Liver (tissue), 9 donors: ENCODE results near the gene KRT1. TPM values are rescaled to one million over a fixed set of nuclear protein-coding genes. Genes with fewer than 3 reads are reported as not detected.

Experiments
- DNase-seq: peaks from one replicate; pipeline ENCODE4 v3.0.0-alpha.2; 2017; ENCODE audit warnings: low spot score
- H3K27ac ChIP-seq, 2 donors: one replicate each; pipeline ENCODE4 v1.7.0; 2013; ENCODE audit warnings: inconsistent platforms in 2 of 2, low read length in 2 of 2, control low read depth in 1 of 2, low read depth in 1 of 2, mild to moderate bottlenecking in 1 of 2
- H3K27me3 ChIP-seq, 4 donors: one replicate each; pipeline versions ENCODE4 v1.6.1 to v1.7.0; 2013; ENCODE audit warnings: low read length in 3 of 4, inconsistent platforms in 1 of 4, mild to moderate bottlenecking in 1 of 4, moderate library complexity in 1 of 4; ENCODE audit not compliant: control insufficient read depth in 4 of 4, insufficient read depth in 4 of 4
- H3K36me3 ChIP-seq, 4 donors: one replicate each; pipeline versions ENCODE4 v1.6.1 to v1.7.0; 2013; ENCODE audit warnings: low read length in 3 of 4, mild to moderate bottlenecking in 3 of 4, low read depth in 1 of 4, moderate library complexity in 1 of 4; ENCODE audit not compliant: control insufficient read depth in 4 of 4, insufficient read depth in 3 of 4
- H3K4me1 ChIP-seq, 4 donors: one replicate each; pipeline versions ENCODE4 v1.6.1 to v1.7.0; 2013; ENCODE audit warnings: low read length in 3 of 4, mild to moderate bottlenecking in 3 of 4, moderate library complexity in 1 of 4; ENCODE audit not compliant: control insufficient read depth in 4 of 4, insufficient read depth in 4 of 4
- H3K4me3 ChIP-seq, 3 donors: one replicate each; pipeline versions ENCODE4 v1.6.1 to v1.7.0; 2013; ENCODE audit warnings: low read length in 3 of 3, control low read depth in 1 of 3, low read depth in 1 of 3, mild to moderate bottlenecking in 1 of 3
- H3K9ac ChIP-seq, 2 donors: one replicate each; pipeline ENCODE4 v1.7.0; 2013; ENCODE audit warnings: low read length in 2 of 2, mild to moderate bottlenecking in 2 of 2, moderate library complexity in 2 of 2, control low read depth in 1 of 2, low read depth in 1 of 2
- H3K9me3 ChIP-seq, 4 donors: one replicate each; pipeline versions ENCODE4 v1.6.1 to v1.7.0; 2013; ENCODE audit warnings: low read length in 3 of 4; ENCODE audit not compliant: control insufficient read depth in 4 of 4
- FOXA1 ChIP-seq: IDR thresholded peaks from 2 replicates; pipeline ENCODE4 v1.6.1; 2016; ENCODE audit warnings: antibody characterized with exemption
- FOXA2 ChIP-seq: IDR thresholded peaks from 2 replicates; pipeline ENCODE4 v1.6.1; 2016; ENCODE audit warnings: antibody characterized with exemption
- GABPA ChIP-seq, 2 donors: IDR thresholded peaks in 1 of 2; conservative IDR thresholded peaks in 1 of 2; 2 replicates each; pipeline ENCODE4 v1.6.1; 2016; ENCODE audit warnings: antibody characterized with exemption in 2 of 2, mild to moderate bottlenecking in 1 of 2, moderate library complexity in 1 of 2
- HNF4A ChIP-seq, 2 donors: conservative IDR thresholded peaks; 2 replicates each; pipeline ENCODE4 v1.6.1; 2016; ENCODE audit warnings: antibody characterized with exemption in 2 of 2, mild to moderate bottlenecking in 2 of 2
- HNF4G ChIP-seq: IDR thresholded peaks from 2 replicates; pipeline ENCODE4 v1.6.1; 2016; ENCODE audit warnings: antibody characterized with exemption
- JUND ChIP-seq, 2 donors: IDR thresholded peaks; 2 replicates each; pipeline ENCODE4 v1.6.1; 2016; ENCODE audit warnings: antibody characterized with exemption in 2 of 2
- NR2F2 ChIP-seq: IDR thresholded peaks from 2 replicates; pipeline ENCODE4 v1.6.1; 2016; ENCODE audit warnings: antibody characterized with exemption
- RAD21 ChIP-seq, 2 donors: IDR thresholded peaks; 2 replicates each; pipeline ENCODE4 v1.6.1; 2016; ENCODE audit warnings: antibody characterized with exemption in 2 of 2, mild to moderate bottlenecking in 2 of 2
- RXRA ChIP-seq, 2 donors: IDR thresholded peaks; 2 replicates each; pipeline ENCODE4 v1.6.1; 2017 to 2018; ENCODE audit warnings: antibody characterized with exemption in 2 of 2, mild to moderate bottlenecking in 1 of 2
- SP1 ChIP-seq: IDR thresholded peaks from 2 replicates; pipeline ENCODE4 v1.6.1; 2018; ENCODE audit warnings: antibody characterized with exemption, mild to moderate bottlenecking
- WGBS: extraction: QIAGEN DNeasy Blood & Tissue Kit; methylation state at CpG from one replicate; pipeline ENCODE4 v1.1.7; 2013; 5-methylcytosine and 5-hydroxymethylcytosine counted together
- polyA plus RNA-seq, 2 donors: library from polyadenylated mRNA; stranded (reverse) in 1 of 2; unstranded in 1 of 2; fragments of 200-250 nt in 1 of 2; fragments of >200 nt in 1 of 2; fragmentation: Nextera tagmentation in 1 of 2; extraction: Ambion mirVana in 1 of 2; gene quantifications; one replicate each; pipeline versions ENCODE4 v1.2.1 to v1.2.3, GENCODE V29; 2013 to 2015
- total RNA-seq, 2 donors: library from RNA; depleted of rRNA; stranded (reverse); fragments of >200 nt; gene quantifications; one replicate each; pipeline ENCODE4 v1.2.3, GENCODE V29; 2014
- TF ChIP-seq, protein P1 (sequence below): IDR thresholded peaks from 2 replicates; pipeline ENCODE4 v1.6.1; 2016; ENCODE audit warnings: antibody characterized with exemption
- TF ChIP-seq, protein P2 (sequence below): fragments of 150-350 bp; IDR thresholded peaks from 2 replicates; pipeline ENCODE4 v1.5.1; 2017; ENCODE audit warnings: improper control_type of control experiment, low read depth, low read length; ENCODE audit not compliant: missing input control
- TF ChIP-seq, protein P3 (sequence below): IDR thresholded peaks from 2 replicates; pipeline ENCODE4 v1.6.1; 2016; ENCODE audit warnings: antibody characterized with exemption
- TF ChIP-seq, protein P4 (sequence below): IDR thresholded peaks from 2 replicates; pipeline ENCODE4 v1.6.1; 2016; ENCODE audit warnings: antibody characterized with exemption, mild to moderate bottlenecking
- TF ChIP-seq, protein P5 (sequence below): IDR thresholded peaks from 2 replicates; pipeline ENCODE4 v1.6.1; 2016; ENCODE audit warnings: antibody characterized with exemption
- donor health status: healthy.
- donor health status: healthy.
- donor health status: healthy.
- donor health status: healthy.
- donor health status: healthy.

KRT1 gene
- total and polyA plus RNA-seq, 4 donors = 0.14 to 2.7 TPM; not detected in 2

DNA sequence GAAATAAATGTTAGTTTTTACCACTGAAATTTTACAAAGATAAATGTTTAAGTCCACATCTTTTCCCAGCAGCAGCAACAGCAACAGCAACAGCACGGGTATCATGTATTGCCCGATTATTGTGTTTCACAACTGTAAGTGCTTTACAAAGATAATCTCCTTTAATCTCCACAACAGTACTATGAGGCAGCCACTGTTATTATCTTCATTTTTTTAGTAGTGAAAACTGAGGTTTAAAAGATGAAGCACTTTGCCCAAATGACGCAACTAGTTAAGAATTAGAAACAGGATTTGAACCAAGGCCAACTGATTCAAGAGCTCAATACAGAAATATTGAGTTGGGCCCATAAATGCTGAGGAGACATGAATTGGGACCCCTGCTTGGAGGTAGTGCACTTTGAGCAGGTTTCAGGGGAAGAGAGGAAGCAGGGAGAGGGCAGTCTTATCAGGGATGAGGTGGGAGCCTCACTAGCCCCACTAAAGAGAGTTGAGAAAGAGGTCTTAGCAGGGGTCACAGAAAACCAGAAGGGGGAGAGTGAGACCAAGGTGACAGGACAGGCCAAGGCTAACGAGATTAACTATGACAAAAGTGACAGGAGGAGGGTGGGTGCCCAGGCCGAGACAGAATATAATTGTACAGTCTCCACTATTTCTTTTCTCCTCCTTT is 43.5 kb downstream of the KRT1 start:
- Histone ChIP-seq H3K36me3 (no peaks in the 10 kb centered on the region), H3K4me3 (no peak overlapping the region), H3K9ac (no peak overlapping the region), H3K27me3 (no peaks in the 10 kb centered on the region), H3K27ac (no peak overlapping the region), H3K4me1 (no peaks in the 10 kb centered on the region), H3K9me3 (no peaks in the 10 kb centered on the region)
- 67% methylated on average over 5 of the region's 5 CpGs for WGBS
- DNase-seq = peak; percentile 9
- no peak for TF ChIP-seq RAD21 (IDR thresholded peaks at IDR 0.05)
- TF ChIP-seq RXRA (IDR thresholded peaks at IDR 0.05) = no peak
- TF ChIP-seq GABPA (IDR thresholded peaks at IDR 0.05 in 1 of 2, conservative IDR thresholded peaks at IDR 0.05 in 1 of 2) = no peak

DNA sequence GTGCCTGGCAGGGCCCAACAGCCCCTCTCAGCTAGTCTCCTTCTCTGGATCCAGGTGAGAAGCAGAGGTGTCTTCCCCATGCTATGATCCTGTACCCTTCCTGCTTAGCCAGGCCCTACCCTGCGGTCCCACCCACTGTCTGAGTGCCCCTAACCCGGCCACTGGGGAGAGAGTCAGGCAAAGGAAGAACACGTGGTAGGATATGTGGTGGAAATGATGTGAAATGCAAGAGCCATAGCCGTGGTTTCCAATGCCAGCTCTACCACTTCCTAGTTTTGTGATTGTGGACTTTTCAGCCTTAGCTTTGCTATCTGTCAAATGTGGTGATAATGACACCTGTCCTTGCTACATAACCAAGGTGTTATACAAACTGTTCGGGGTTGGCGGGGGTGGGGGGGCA is 44.0 kb downstream of the KRT1 start:
- no peaks in the 10 kb centered on the region for H3K27me3 ChIP-seq
- TF ChIP-seq SP1 = no peak
- TF ChIP-seq FOXA2 = no peak
- TF ChIP-seq, protein P1, sequence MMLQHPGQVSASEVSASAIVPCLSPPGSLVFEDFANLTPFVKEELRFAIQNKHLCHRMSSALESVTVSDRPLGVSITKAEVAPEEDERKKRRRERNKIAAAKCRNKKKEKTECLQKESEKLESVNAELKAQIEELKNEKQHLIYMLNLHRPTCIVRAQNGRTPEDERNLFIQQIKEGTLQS = no peak
- TF ChIP-seq JUND (IDR thresholded peaks at IDR 0.05) = no peak
- TF ChIP-seq NR2F2 = no peak
- TF ChIP-seq, protein P2, sequence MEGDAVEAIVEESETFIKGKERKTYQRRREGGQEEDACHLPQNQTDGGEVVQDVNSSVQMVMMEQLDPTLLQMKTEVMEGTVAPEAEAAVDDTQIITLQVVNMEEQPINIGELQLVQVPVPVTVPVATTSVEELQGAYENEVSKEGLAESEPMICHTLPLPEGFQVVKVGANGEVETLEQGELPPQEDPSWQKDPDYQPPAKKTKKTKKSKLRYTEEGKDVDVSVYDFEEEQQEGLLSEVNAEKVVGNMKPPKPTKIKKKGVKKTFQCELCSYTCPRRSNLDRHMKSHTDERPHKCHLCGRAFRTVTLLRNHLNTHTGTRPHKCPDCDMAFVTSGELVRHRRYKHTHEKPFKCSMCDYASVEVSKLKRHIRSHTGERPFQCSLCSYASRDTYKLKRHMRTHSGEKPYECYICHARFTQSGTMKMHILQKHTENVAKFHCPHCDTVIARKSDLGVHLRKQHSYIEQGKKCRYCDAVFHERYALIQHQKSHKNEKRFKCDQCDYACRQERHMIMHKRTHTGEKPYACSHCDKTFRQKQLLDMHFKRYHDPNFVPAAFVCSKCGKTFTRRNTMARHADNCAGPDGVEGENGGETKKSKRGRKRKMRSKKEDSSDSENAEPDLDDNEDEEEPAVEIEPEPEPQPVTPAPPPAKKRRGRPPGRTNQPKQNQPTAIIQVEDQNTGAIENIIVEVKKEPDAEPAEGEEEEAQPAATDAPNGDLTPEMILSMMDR = no peak
- TF ChIP-seq, protein P3, sequence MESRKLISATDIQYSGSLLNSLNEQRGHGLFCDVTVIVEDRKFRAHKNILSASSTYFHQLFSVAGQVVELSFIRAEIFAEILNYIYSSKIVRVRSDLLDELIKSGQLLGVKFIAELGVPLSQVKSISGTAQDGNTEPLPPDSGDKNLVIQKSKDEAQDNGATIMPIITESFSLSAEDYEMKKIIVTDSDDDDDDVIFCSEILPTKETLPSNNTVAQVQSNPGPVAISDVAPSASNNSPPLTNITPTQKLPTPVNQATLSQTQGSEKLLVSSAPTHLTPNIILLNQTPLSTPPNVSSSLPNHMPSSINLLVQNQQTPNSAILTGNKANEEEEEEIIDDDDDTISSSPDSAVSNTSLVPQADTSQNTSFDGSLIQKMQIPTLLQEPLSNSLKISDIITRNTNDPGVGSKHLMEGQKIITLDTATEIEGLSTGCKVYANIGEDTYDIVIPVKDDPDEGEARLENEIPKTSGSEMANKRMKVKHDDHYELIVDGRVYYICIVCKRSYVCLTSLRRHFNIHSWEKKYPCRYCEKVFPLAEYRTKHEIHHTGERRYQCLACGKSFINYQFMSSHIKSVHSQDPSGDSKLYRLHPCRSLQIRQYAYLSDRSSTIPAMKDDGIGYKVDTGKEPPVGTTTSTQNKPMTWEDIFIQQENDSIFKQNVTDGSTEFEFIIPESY = no peak
- no peak for TF ChIP-seq HNF4A (conservative IDR thresholded peaks at IDR 0.05)
- no peak for TF ChIP-seq GABPA (IDR thresholded peaks at IDR 0.05 in 1 of 2, conservative IDR thresholded peaks at IDR 0.05 in 1 of 2)
- TF ChIP-seq FOXA1 = no peak
- TF ChIP-seq HNF4G = no peak
- no peak for TF ChIP-seq RAD21 (IDR thresholded peaks at IDR 0.05)
- TF ChIP-seq, protein P4, sequence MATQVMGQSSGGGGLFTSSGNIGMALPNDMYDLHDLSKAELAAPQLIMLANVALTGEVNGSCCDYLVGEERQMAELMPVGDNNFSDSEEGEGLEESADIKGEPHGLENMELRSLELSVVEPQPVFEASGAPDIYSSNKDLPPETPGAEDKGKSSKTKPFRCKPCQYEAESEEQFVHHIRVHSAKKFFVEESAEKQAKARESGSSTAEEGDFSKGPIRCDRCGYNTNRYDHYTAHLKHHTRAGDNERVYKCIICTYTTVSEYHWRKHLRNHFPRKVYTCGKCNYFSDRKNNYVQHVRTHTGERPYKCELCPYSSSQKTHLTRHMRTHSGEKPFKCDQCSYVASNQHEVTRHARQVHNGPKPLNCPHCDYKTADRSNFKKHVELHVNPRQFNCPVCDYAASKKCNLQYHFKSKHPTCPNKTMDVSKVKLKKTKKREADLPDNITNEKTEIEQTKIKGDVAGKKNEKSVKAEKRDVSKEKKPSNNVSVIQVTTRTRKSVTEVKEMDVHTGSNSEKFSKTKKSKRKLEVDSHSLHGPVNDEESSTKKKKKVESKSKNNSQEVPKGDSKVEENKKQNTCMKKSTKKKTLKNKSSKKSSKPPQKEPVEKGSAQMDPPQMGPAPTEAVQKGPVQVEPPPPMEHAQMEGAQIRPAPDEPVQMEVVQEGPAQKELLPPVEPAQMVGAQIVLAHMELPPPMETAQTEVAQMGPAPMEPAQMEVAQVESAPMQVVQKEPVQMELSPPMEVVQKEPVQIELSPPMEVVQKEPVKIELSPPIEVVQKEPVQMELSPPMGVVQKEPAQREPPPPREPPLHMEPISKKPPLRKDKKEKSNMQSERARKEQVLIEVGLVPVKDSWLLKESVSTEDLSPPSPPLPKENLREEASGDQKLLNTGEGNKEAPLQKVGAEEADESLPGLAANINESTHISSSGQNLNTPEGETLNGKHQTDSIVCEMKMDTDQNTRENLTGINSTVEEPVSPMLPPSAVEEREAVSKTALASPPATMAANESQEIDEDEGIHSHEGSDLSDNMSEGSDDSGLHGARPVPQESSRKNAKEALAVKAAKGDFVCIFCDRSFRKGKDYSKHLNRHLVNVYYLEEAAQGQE = no peak
- TF ChIP-seq, protein P5, sequence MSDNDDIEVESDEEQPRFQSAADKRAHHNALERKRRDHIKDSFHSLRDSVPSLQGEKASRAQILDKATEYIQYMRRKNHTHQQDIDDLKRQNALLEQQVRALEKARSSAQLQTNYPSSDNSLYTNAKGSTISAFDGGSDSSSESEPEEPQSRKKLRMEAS = no peak
- no peak overlapping the region for H3K4me3 ChIP-seq
- H3K4me1 ChIP-seq = no peaks in the 10 kb centered on the region
- no peaks in the 10 kb centered on the region for H3K36me3 ChIP-seq
- H3K9ac ChIP-seq = no peak overlapping the region
- peak; percentile 19 for DNase-seq
- no peaks in the 10 kb centered on the region for H3K9me3 ChIP-seq
- WGBS = 78% methylated on average over 6 of the region's 6 CpGs
- no peak overlapping the region for H3K27ac ChIP-seq
